Measurements from ENCODE around the gene MRPL39.
"Not testable (repeated sequence)": the region's sequence is repeated elsewhere in the genome, so short reads cannot be mapped to it uniquely, and the experiment has no call there.

Gene MRPL39

GRCh38 chr21:25607151-25608043 is at the start of gene MRPL39:
Gene MRPL39, minus strand, starts transcription at chr21:25607481. Its CDS starts 6 bp downstream, at chr21:25607475.
- peak; percentile 34 for DNase-seq

DNA sequence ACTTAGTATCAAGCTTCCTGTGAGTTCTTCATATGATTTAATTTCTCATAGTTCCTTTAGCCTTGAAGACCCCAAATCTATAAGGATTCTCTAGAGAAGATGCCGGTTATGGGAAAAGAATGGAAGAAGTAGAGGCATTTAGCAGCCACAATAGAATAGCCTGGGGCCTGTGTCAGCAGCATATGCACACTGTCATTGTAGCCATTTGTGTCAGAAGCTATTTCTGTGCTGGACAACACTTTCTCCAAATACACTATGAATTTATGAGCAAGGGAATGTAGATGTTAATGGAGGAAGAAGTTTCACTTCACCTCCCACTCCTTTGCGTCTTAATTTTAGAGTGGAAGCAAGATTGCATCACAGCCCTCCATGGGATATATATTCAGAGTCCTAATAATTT is 49.1 kb upstream of the MRPL39 start:
- no peak for DNase-seq

- DNase-seq: no peak
These were observed 41.9 kb upstream of the MRPL39 start for GRCh38 chr21:25649146-25649545.

- no peak for DNase-seq
These were observed 40.4 kb upstream of the MRPL39 start for GRCh38 chr21:25647647-25648046.

GRCh38 chr21:25646474-25646873 is 39.2 kb upstream of the MRPL39 start:
- no peak for DNase-seq

DNA sequence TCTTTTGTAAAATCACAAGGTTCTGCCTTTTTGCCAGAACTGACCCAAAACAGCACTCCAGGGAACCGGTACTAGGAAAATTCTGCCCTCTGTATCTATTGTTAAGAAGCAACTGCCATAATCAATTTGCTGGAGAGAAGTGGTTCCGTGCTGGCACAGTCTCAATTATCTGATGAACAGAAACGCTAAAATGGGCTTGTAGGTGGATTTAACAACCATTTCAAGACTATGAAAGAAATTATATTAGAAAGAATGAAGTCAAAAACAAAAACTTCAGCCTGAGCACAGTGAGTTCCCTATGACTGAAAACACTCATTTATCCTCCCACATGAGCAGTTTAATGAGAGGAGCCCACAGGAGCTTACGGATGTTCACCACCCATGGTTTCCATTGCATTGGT is 36.2 kb upstream of the MRPL39 start:
- no peak for DNase-seq

DNA sequence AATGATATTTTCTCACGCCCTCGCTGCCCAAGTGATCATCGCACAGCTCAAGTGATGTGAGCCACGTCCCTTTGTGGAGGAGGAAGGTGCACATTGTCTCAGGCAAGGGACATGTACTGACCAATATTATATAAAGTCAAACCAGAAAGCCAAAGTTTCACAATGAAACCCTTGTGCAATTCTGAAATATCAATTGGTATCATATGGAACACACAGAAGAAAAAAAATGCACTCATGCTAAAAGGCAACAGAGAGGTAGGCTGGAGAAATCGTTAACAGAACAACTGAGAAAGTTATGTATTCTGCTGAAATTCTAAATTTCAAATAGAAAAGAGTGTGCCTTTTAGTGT is 33.6 kb upstream of the MRPL39 start:
- DNase-seq: no peak

DNA sequence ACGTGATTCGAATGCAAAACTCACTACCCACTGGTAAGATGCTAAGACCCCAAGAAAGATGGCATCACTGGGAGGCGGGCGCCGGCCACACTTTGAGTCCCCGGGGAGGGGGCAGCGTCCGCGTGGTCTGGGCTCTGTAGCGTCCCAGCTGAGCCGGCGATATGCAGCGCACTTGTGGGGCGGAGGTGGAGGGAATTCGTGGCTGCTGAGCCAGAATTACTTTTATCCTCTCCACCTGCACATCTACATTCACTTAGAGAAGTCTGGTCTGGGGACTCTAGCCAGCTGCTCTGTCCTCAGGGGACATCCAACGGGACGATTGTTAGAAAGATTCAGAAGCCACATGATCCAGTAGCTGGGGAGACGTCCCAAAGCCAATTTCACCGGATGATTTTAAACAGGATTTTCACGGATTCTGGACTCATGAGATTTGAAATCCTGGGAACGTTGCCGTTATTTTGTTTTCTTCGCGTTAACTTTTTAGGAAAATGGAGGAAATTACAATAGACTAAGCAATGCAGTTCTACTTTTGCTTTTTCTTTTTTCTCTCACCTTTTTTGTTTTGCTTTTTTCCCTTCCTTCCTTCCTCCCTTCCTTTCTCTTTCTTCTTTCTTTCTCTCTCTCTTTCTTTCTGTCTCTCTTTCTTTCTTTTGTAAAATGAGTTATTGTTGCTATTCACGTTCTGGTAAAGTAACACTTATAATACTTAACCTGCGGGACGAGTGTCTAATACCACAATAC is 33.1 kb upstream of the MRPL39 start:
- no peak for DNase-seq

DNA sequence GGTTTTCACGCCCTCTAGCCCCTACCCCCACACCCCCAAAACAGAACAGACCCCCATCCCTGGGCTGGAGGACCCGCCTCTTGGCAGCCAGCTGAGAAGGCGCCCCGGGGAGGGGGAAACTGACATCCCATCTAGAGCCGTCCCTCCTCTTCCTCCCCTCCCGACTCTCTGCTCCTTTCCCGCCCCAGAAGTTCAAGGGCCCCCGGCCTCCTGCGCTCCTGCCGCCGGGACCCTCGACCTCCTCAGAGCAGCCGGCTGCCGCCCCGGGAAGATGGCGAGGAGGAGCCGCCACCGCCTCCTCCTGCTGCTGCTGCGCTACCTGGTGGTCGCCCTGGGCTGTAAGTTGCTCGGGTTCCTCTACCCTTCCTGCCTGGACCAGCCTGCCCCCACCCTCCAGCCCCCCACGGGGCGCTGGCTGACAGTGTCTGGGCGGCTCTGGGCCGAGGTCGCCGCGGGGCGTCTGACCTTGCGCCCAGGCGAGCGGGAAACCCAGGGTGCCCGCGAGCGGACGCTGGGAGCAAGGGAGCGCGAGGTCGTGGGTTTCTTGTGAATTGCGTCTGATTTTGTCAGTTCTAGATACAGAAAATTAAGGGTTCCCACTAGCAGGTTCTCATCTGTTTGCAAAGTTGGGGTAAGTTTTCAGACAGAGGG is 32.4 kb upstream of the MRPL39 start:
- no peak for DNase-seq

DNA sequence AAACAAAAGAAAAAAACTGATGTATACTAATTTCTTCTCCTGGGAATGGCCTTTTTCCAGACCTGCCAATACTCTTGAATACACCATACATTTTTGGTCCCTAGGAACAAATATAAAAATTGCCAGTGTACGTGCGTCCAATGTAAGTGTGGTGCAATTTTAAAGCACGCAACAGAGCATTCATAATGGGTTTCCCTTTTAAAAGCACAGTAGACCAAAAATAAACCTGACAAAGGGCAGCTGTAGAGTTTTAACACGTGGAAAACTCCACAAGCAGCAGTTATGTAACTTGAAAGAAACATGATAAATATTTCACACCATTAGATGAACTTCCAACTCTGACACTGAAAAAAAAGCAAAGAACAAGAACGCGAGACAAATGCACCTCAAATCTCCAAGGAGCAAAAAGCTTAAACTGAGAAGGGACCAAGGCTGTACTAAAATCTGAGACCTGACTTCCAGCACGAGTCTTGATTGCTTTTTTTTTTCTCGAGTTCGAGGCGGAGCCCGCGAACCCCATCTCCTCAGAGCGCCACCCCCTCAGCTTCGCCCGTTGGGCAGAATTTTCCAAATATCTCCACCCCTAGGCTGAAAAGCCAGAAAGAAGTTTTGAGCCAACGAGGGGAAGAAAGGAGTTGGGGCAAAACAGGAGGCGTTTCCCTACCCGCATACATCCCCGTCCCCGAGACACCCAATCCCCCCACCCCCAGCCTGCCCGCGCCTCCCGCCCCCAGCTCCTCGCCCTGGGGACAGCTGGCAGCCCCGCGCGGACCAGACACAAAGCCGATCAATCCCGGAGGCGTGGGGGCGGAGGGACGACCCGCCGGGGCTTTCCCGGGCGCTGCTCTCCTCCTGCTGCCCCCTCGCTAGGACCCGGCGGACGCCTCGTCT is 31.6 kb upstream of the MRPL39 start, which contains the start of gene JAM2:
TSS of gene JAM2 (plus strand) at position 599 of the 891 bp plus-strand sequence. CDS start 564 bp downstream, outside the sequence.
- DNase-seq: no peak

- no peak for DNase-seq
These were observed 30.8 kb upstream of the MRPL39 start for GRCh38 chr21:25637851-25638659.

DNA sequence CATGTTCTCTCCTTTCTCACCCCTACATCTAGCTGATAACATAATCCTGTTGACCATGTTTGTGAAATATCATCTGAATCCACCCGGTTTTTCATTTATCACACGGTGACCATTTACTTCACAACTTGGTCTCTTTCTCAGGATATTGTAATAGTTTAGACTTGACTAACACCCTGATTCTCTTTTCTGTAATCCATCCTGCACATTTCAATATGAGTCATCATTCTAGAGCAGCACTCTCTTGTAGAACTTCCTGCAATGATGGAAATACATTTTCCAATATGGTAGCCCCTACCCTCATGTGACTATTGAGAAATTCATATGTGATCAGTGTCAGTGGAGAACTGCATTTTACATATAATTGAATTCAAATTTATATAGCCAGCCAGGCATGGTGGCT is 29.4 kb upstream of the MRPL39 start:
- DNase-seq: no peak

DNA sequence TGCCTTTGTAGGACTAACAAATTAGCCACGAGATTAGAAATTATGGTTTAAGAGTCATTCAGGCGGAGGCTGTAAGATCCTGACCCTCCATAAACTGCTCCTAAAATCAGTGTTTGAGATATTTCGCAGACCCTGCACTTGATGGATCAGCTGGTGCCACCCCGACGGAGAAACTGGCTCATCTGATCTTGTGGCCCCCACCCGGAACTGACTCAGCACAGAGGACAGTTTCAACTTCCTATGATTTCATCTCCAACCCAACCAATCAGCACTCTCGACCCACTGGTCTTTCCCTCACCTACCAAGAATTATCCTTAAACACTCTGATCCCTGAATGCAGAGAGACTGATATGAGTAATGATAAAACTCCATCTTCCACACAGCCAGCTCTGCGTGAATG is 28.0 kb upstream of the MRPL39 start:
- no peak for DNase-seq

- DNase-seq: no peak
These were observed 25.0 kb upstream of the MRPL39 start for GRCh38 chr21:25632296-25632695.

DNA sequence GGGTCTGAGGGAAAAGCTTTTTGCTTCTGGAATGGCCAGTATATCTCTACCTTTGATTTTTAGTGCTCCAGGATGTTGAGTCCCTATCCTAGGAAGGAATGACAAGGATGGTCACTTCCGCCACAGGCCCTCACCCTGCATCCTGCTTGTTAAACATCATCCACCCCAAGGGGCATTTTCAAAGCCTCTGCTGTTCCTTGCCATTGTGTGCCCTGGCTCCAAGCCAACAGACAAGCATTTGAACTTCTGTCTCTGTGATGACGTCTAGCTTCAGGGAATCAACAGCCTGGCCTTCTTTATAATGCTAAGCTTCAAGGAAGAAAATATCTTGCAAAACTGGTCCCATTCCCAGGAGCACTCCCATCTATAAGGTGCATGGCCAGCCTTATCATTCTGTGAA is 19.5 kb upstream of the MRPL39 start:
- DNase-seq: no peak

DNA sequence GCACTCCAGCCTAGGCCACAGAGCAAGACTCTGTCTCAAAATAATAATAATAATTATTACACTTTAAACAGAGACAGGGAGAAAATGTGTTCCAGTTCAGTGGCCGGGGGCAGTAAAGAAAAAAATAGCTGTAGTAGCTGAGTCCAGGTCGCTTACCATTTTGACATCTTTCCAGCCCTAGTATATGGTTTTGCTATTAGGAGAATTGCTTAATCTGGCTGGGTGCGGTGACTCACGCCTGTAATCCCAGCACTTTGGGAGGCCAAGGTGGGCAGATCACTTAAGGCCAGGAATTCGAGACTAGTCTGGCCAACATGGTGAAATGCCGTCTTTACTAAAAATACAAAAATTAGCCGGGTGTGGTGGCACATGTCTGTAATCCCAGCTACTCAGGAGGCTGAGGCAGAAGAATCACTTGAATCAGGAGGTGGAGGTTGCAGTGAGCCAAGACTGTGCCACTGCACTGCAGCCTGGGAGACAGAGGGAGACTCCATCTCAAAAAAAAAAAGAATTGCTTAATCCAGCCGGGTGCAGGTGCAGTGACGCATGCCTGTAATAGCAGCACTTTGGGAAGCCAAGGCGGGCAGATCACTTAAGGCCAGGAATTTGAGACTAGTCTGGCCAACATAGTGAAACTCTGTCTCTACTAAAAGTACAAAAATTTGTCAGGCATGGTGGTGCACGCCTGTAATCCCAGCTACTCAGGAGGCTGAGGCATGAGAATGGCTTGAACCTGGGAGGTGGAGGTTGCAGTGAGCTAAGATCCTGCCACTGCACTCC is 18.7 kb upstream of the MRPL39 start:
- not testable (repeated sequence) for DNase-seq

- no peak for DNase-seq
These were observed 17.8 kb upstream of the MRPL39 start for GRCh38 chr21:25625036-25625435.

- no peak for DNase-seq
These were observed 17.2 kb upstream of the MRPL39 start for GRCh38 chr21:25624511-25624910.

- no peak for DNase-seq
These were observed 11.9 kb upstream of the MRPL39 start for GRCh38 chr21:25619198-25619597.

DNA sequence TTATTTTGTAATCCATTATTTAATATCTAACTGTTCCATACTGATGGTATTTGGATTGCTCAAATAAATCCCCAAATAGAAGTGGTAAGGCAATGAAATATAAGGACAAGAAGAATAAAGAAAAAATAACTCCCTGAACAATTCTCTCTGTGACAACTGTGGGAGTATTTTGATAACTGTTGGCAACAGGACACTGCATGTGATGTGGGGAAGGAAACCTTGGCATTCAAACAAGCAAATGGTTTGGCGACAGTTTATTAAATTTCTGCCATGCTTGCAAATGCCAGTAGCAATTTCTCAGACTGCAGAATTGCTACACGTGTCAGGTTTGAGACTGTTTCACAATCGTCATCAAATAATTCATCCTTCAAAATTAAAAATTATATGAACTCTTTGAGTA is 8.6 kb upstream of the MRPL39 start:
- no peak for DNase-seq

DNA sequence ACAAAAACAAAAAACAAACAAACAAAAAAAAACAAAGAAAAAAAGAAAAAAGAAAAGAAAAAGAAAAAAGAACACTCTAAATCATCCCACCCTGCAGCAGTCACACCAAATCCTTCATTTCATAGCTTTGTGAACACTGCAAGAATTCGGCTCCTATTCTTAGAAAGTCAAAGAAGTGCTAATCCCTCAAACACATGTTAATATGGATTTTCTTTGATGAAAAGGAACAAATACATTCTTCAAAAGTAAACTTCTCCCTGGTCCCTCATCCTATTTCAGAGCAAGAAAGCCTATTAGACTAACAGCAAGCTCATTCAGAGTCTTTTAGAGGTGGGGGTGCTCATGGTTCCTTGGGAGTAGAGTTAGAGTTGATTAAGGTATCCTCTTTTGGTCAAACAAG is 7.2 kb upstream of the MRPL39 start:
- DNase-seq: no peak

Measured in DMS79 (cell line).